GM21447 (cell line): ENCODE results near the gene PTGDS.
A peak's percentile ranks its signal among the peaks of the same experiment; 100 is the strongest.

Source experiments
- ATAC-seq: cut with Tn5 transposase; IDR thresholded peaks from one replicate; pipeline ENCODE4 v1.9.1; 2021; ENCODE audit not compliant: unreplicated experiment

PTGDS gene

GRCh38 chr9:136977223-136977622 is at the start of gene PTGDS:
PTGDS (plus strand) TSS chr9:136977504; CDS start chr9:136977579, 75 bp downstream.
- no peak for ATAC-seq

- ATAC-seq = no peak
Measured at GRCh38 chr9:136928591-136928990, 48.7 kb upstream of the PTGDS start.

DNA sequence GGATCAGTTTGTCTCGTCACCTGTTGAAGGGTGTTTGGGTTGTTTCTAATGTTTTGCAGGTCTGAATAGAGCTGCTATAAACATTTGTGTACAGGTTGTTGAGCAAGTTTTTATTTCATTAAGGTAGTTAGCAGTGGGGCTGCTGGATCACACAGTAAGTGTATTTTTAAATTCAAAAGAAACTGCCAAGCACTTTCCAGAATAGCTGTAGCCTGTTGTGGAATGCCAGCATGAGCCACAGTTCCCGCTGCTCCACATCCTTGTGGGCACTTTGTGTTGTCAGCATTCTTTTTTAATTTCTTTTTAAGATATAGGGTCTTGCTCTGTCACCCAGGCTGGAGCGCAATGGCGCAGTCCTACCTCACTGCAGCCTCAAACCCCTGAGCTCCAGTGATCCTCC is 47.3 kb upstream of the PTGDS start:
- no peak for ATAC-seq

GRCh38 chr9:136931611-136932130 is 45.6 kb upstream of the PTGDS start:
- ATAC-seq = no peak

- no peak for ATAC-seq
Measured at GRCh38 chr9:136934277-136934676, 43.0 kb upstream of the PTGDS start.

DNA sequence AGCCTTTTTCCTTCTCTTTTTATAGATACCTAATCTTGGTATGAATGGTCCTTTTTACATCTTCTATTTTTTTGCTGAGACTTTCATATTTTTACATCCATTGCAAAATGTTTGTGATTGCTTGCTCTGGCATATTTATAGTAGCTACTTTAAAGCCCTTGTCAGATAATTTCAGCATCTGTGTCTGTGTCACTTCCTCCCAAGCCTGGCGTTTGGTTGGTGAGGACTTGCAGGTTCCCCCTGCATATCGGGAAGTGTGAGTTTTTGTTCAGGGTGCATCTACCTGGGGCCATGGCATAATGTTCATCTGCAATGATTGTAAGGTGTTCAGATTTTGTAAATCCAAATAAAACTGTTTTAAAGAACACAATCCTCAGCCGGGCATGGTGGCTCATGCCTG is 41.7 kb upstream of the PTGDS start:
- no peak for ATAC-seq

DNA sequence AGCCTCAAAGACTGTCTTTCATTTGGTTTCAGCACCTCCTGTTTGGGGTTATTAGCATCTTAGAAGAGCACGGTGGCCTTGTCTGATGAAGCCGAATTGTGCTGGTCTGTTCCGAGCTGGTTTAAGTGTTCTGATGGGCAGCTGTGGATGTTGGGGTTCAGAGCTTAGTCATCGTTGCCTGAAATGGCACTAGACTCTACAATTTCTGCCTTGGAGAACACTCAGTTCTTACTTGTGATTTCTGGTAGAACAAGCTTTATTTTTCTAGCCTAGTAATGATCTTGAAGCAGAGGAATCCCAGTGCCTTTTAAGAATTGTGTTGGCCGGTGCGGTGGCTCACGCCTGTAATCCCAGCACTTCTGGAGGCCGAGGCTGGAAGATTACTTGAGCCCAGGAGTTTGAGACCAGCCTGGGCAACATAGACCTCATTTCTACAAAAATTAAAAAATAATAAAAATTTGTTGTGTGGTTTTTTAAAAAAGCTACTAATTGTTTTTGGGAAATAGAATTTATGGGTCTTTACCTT is 40.6 kb upstream of the PTGDS start:
- no peak for ATAC-seq

- no peak for ATAC-seq
Measured at GRCh38 chr9:136937186-136938001, 39.9 kb upstream of the PTGDS start.

DNA sequence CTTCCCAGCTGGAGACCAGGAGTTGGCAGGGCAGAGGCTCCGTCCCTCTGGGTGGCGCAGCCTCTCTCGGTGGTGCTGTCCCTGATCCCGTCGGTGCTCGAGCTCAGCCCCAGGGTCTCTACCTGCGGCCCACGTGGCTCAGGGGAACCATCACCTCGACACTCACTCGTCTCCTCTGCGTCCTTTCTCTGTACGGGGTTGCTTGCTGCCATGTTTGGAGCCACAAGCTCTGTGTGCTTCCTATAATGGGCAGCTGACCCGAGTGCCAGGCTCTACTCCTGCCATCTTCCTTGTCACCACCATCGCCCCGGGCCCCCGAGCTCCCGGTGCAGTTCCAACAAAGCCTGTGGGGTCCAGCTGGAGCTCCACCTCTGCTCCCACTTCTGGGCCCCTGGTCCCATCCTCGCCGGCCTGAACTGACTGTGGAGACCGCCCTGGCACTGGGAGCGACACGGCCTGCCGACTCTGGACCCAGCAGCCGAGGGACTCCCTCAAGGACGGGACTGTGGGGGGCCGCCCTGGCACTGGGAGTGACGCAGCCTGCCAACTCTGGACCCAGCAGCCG is 37.8 kb upstream of the PTGDS start:
- no peak for ATAC-seq

- no peak for ATAC-seq
Measured at GRCh38 chr9:136939996-136940525, 37.2 kb upstream of the PTGDS start.

GRCh38 chr9:136940526-136941230 is 36.6 kb upstream of the PTGDS start:
- ATAC-seq = no peak

DNA sequence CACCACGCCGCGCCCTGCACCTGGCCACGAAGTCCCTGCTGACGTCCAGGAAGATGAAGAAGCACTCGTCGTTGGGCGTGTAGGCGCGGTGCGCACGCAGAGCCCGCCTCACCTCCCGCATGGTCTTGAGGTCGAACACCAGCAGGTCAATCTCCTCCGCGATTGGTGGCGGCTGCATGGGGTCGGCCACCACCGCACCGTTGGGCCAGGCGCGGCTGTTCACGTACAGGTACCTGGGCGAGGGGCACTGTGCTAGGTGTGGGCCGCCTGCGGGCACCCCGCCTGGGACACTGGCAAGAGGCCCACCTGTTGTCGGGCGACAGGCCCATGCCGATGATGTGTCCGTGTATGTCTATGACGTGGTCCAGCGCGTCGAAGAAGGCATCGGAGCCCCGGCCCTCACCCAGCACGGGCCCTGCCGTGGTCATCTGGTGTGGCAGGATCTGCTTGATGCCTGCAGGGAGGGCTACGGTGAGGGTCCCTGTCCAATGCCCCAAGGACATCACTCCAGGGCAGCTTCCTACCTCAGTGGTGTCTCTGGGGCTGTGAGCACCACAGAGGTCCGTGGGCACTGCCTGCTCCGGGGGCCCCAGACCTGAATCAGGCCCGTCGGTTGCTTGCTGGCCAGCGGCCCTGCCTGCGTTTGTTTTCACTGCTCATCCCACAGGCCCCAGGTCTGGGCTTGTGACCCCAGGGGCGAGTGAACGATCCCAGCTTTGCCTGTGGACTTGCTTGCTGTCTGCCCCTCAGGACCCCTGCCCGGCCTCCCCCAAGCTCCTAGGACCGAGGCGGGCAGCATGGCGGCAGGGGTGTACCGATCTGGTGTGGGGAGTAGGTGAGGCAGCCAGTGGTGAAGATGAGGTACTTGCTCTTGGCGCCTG is 35.8 kb upstream of the PTGDS start:
- ATAC-seq = no peak

DNA sequence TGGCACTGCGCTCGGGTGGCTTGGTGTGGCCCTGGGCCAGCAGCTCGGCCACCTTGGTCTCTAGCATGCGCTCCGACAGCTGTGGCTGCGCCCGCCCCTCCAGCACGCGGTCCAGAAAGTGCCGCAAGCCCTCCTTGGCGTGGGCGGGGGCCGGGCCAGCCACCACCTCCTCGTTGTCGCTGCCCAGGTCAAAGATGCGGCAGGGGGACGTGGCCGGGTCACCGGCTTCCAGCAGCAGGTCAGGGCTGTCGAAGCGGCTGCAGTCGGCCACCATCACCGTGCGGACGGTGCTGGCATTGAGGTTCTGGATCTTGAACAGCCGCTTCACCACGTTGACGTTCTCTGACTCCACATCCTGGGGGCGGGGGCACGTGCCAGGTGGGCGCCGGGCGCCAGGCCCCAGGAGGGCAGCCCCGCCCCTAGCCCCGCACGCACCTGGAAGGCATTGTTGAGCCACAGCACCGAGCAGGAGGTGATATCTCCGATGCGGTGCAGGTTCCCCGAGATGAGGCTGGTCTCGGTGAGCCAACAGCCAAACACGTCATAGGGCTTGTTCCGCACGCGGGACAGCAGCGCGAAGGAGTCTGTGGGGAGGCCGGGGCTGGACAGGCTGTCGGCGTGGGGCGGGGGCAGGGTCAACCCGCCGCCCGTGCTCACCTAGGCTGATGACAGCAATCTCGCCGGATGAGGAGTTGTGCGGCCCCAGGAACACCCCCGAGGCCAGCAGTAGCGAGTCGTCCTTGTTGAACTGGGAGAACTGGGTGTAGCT is 35.0 kb upstream of the PTGDS start:
- no peak for ATAC-seq

GRCh38 chr9:136942881-136943230 is 34.4 kb upstream of the PTGDS start:
- no peak for ATAC-seq

- peak; percentile 16 for ATAC-seq
Measured at GRCh38 chr9:136943291-136944211, 33.8 kb upstream of the PTGDS start.

DNA sequence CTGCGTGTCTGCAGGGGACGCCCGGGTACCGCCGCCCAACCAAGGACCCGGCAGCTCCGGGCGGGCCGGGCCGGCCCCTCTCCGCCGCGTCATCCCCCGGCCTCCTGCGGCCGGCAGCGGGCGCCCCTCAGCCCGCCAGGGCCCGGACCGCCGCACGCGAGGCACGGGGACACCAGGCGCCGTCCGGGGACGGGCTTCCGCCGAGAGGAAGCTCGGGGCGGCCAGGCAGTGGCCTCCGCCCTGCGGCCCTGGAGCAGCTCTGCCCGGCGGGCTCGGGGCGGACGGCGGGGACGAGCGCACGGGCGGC is 33.1 kb upstream of the PTGDS start:
- peak; percentile 34 for ATAC-seq

DNA sequence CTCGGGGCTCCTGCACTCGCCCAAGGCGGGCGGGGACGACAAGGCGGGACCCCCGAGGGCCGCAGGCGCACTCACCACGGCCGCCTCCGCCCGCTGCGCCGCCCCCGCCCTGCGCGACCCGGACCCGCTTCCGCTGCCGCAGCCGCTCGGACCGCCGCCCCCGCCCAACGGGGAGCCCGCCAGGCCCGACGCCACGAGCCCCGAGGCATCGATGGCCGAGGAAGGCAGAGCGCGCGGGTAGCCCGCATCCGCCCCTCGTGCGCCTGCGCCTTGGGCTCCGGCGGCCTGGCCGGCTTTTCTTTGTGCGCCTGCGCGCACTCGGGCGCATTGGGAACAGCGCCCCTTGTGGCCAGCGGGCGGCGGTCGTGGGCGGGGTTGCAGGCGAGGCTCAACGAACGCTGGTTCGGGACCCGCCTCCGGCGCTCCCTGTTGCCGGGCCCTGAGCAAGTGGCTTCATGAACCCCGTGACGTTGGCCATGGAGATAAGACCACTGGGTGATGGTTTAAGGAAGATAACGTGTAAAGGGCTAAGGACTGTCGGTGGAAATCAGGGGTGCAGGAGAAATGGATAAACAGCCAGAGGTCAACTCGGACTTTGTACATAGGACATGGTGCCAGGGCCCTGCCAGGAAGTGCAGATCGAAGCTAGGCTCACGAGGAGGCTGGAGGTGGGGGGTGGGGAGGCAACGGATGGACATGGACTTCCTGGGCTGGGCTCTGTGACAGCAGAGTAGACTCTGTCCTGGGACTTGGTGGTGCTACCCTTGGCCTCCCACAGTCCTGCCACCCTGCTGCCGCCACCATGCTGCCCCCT is 32.6 kb upstream of the PTGDS start, which contains the start of the genes C8G and FBXW5:
Gene C8G, plus strand, starts transcription at position 725 of the 814 bp plus-strand sequence. Its CDS starts 78 bp downstream, at position 803.
Gene FBXW5, minus strand, starts transcription at position 220 of the 814 bp plus-strand sequence. CDS start 655 bp downstream, outside the sequence.
- ATAC-seq = peak; percentile 67
